ENCODE measurements around the gene RGS13.

The RGS13 gene

GRCh38 chr1:192628396-192629057, 7.4 kb upstream of the RGS13 start:
- Histone ChIP-seq H3K9me3 (no peaks in the 10 kb centered on the region), H3K4me3 (ENCODE audit: low read depth, low read length) (peak overlapping the region; percentile 30), H3K4me1 (peaks cover 39% of the 10 kb centered on the region), H3K27me3 (no peaks in the 10 kb centered on the region), H3K36me3 (no peaks in the 10 kb centered on the region)
- no peak for TF ChIP-seq CTCF (IDR thresholded peaks at IDR 0.05; ENCODE audit: low read depth, low read length)
- peak; percentile 44 for DNase-seq

- no peak for DNase-seq
- Histone ChIP-seq H3K4me1 (peaks cover 39% of the 10 kb centered on the region), H3K9me3 (no peaks in the 10 kb centered on the region), H3K27me3 (no peaks in the 10 kb centered on the region), H3K36me3 (no peaks in the 10 kb centered on the region), H3K4me3 (ENCODE audit: low read depth, low read length) (no peak overlapping the region)
- TF ChIP-seq CTCF (IDR thresholded peaks at IDR 0.05; ENCODE audit: low read depth, low read length): no peak
These were observed 6.3 kb upstream of the RGS13 start for GRCh38 chr1:192629612-192630011.

- DNase-seq: no peak
- H3K36me3 ChIP-seq: no peaks in the 10 kb centered on the region
- H3K4me1 ChIP-seq: peaks cover 42% of the 10 kb centered on the region
- no peak overlapping the region for H3K4me3 ChIP-seq (ENCODE audit: low read depth, low read length)
- no peaks in the 10 kb centered on the region for H3K9me3 ChIP-seq
- no peak for TF ChIP-seq CTCF (IDR thresholded peaks at IDR 0.05; ENCODE audit: low read depth, low read length)
- no peaks in the 10 kb centered on the region for H3K27me3 ChIP-seq
These were observed 5.2 kb upstream of the RGS13 start for GRCh38 chr1:192630521-192631287.

GRCh38 chr1:192631749-192632148, 4.2 kb upstream of the RGS13 start:
- Histone ChIP-seq H3K27me3 (no peaks in the 10 kb centered on the region), H3K36me3 (no peaks in the 10 kb centered on the region), H3K4me1 (peaks cover 44% of the 10 kb centered on the region), H3K9me3 (no peaks in the 10 kb centered on the region), H3K4me3 (ENCODE audit: low read depth, low read length) (no peak overlapping the region)
- DNase-seq: no peak
- TF ChIP-seq CTCF (IDR thresholded peaks at IDR 0.05; ENCODE audit: low read depth, low read length): no peak

GRCh38 chr1:192632188-192632587, 3.8 kb upstream of the RGS13 start:
- H3K4me3 ChIP-seq (ENCODE audit: low read depth, low read length): no peak overlapping the region

More at GRCh38 chr1:192632188-192632587, 3.8 kb upstream of the RGS13 start:
- no peaks in the 10 kb centered on the region for H3K36me3 ChIP-seq
- TF ChIP-seq CTCF (IDR thresholded peaks at IDR 0.05; ENCODE audit: low read depth, low read length): no peak
- H3K27me3 ChIP-seq: no peaks in the 10 kb centered on the region
- DNase-seq: no peak
- H3K9me3 ChIP-seq: no peaks in the 10 kb centered on the region
- peaks cover 40% of the 10 kb centered on the region for H3K4me1 ChIP-seq

Data from BE2C (cell line).